22Rv1 (cell line): Measurements from ENCODE around the gene CAMKK2.

Source experiments
- H3K27ac ChIP-seq: fragments of 450-650 bp; 2 replicates; pipeline ENCODE4 v1.5.1; 2017
- CTCF ChIP-seq: fragments of 450-650 bp; IDR thresholded peaks from 2 replicates; pipeline ENCODE4 v1.5.1; 2017; ENCODE audit warnings: mild to moderate bottlenecking
- ZFX ChIP-seq: fragments of 450-650 bp; IDR thresholded peaks from 2 replicates; pipeline ENCODE4 v1.6.1; 2017; ENCODE audit warnings: antibody characterized with exemption, borderline replicate concordance

CAMKK2 gene

GRCh38 chr12:121191151-121191550, 105.4 kb downstream of the CAMKK2 start:
- TF ChIP-seq ZFX: no peak
- TF ChIP-seq CTCF: no peak
- no peak overlapping the region for H3K27ac ChIP-seq

- H3K27ac ChIP-seq: no peak overlapping the region
- no peak for TF ChIP-seq CTCF
- no peak for TF ChIP-seq ZFX
Observed at GRCh38 chr12:121190523-121191031, 105.9 kb downstream of the CAMKK2 start.

- TF ChIP-seq ZFX (no peak), CTCF (no peak)
Observed at GRCh38 chr12:121189619-121190155, 106.8 kb downstream of the CAMKK2 start.

GRCh38 chr12:121189131-121189530, 107.4 kb downstream of the CAMKK2 start:
- no peak overlapping the region for H3K27ac ChIP-seq
- TF ChIP-seq CTCF (no peak), ZFX (no peak)

More at GRCh38 chr12:121189619-121190155, 106.8 kb downstream of the CAMKK2 start:
- H3K27ac ChIP-seq: no peak overlapping the region

- no peak for TF ChIP-seq ZFX
- no peak for TF ChIP-seq CTCF
- H3K27ac ChIP-seq: no peak overlapping the region
Observed at GRCh38 chr12:121188227-121188626, 108.3 kb downstream of the CAMKK2 start.
